Measurements from ENCODE around the gene PIK3CD. TPM values are rescaled to one million over a fixed set of nuclear protein-coding genes. Genes with fewer than 3 reads are reported as not detected.
A peak's percentile ranks its signal among the peaks of the same experiment; 100 is the strongest.
"Not testable (repeated sequence)": the region's sequence is repeated elsewhere in the genome, so short reads cannot be mapped to it uniquely, and the experiment has no call there.

Gene PIK3CD
- polyA plus RNA-seq, 4 donors, result 1.8 to 16.8 (median 3.6) TPM

- no peak overlapping the region for H3K4me3 ChIP-seq (ENCODE audit: low read depth in 1 of 3, low read length in 3 of 3)
- peaks cover 0 to 30% (median 2%) of the 10 kb centered on the region in 3 donors for H3K36me3 ChIP-seq (ENCODE audit: control insufficient read depth in 3 of 3, insufficient read depth in 2 of 3, low read depth in 1 of 3, low read length in 3 of 3)
- FAIRE-seq, result no peak
- H3K4me1 ChIP-seq (ENCODE audit: control insufficient read depth in 3 of 3, insufficient read depth in 2 of 3, low read depth in 1 of 3, low read length in 2 of 3), result no peaks in the 10 kb centered on the region
- H3K27ac ChIP-seq (ENCODE audit: low read depth in 1 of 3, low read length in 2 of 3), result no peak overlapping the region
- H3K27me3 ChIP-seq (ENCODE audit: control insufficient read depth in 3 of 3, insufficient read depth in 3 of 3, low read length in 3 of 3), result no peaks in the 10 kb centered on the region
- DNase-seq, result no peak
- WGBS, 3 donors, result 90 to 95% (median 90%) methylated on average over 10 of the region's 10 CpGs
- H3K9me3 ChIP-seq (ENCODE audit: control insufficient read depth in 2 of 2, insufficient read depth in 1 of 2, low read depth in 1 of 2, low read length in 1 of 2), result no peaks in the 10 kb centered on the region
Measured at GRCh38 chr1:9758559-9759121, 107.1 kb downstream of the PIK3CD start.

DNA sequence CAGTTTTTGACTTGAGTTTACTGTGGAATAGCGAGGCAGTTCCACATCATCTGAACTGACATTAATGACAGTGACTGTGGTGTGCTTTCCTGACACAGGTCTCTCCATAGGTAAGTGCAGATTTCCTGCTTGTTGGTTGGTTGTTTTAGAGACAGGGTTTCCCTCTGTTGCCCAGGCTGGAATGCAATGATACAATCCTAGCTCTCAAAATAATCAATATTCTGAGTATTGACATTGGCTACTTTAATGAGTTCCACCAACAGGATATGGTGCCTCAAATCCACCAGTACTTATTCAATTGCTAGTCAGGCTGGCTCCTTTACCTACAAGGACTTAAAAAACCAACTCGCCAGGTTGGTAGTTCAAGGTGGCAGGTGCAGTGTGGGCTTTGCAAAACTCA is 108.4 kb downstream of the PIK3CD start:
- no peaks in the 10 kb centered on the region for H3K27me3 ChIP-seq (ENCODE audit: control insufficient read depth in 3 of 3, insufficient read depth in 3 of 3, low read length in 3 of 3)
- no peak for FAIRE-seq

GRCh38 chr1:9760824-9761223 is 109.3 kb downstream of the PIK3CD start:
- Histone ChIP-seq H3K4me1 (ENCODE audit: control insufficient read depth in 3 of 3, insufficient read depth in 2 of 3, low read depth in 1 of 3, low read length in 2 of 3) (no peaks in the 10 kb centered on the region), H3K36me3 (ENCODE audit: control insufficient read depth in 3 of 3, insufficient read depth in 2 of 3, low read depth in 1 of 3, low read length in 3 of 3) (peaks cover 0 to 24% (median 0%) of the 10 kb centered on the region in 3 donors), H3K9me3 (ENCODE audit: control insufficient read depth in 2 of 2, insufficient read depth in 1 of 2, low read depth in 1 of 2, low read length in 1 of 2) (no peaks in the 10 kb centered on the region), H3K4me3 (ENCODE audit: low read depth in 1 of 3, low read length in 3 of 3) (no peak overlapping the region), H3K27me3 (ENCODE audit: control insufficient read depth in 3 of 3, insufficient read depth in 3 of 3, low read length in 3 of 3) (no peaks in the 10 kb centered on the region), H3K27ac (ENCODE audit: low read depth in 1 of 3, low read length in 2 of 3) (no peak overlapping the region)
- no peak for DNase-seq
- FAIRE-seq, result no peak
- WGBS, 3 donors, result 96 to 98% (median 98%) methylated on average over 6 of the region's 6 CpGs

More for the DNA sequence above, 108.4 kb downstream of the PIK3CD start:
- Histone ChIP-seq H3K27ac (ENCODE audit: low read depth in 1 of 3, low read length in 2 of 3) (no peak overlapping the region), H3K4me3 (ENCODE audit: low read depth in 1 of 3, low read length in 3 of 3) (no peak overlapping the region), H3K4me1 (ENCODE audit: control insufficient read depth in 3 of 3, insufficient read depth in 2 of 3, low read depth in 1 of 3, low read length in 2 of 3) (no peaks in the 10 kb centered on the region), H3K9me3 (ENCODE audit: control insufficient read depth in 2 of 2, insufficient read depth in 1 of 2, low read depth in 1 of 2, low read length in 1 of 2) (no peaks in the 10 kb centered on the region), H3K36me3 (ENCODE audit: control insufficient read depth in 3 of 3, insufficient read depth in 2 of 3, low read depth in 1 of 3, low read length in 3 of 3) (peaks cover 0 to 22% (median 1%) of the 10 kb centered on the region in 3 donors)
- no peak for DNase-seq
- WGBS, 3 donors, result 89 to 100% (median 94%) methylated on average over 2 of the region's 2 CpGs

- H3K9me3 ChIP-seq (ENCODE audit: control insufficient read depth in 2 of 2, insufficient read depth in 1 of 2, low read depth in 1 of 2, low read length in 1 of 2), result no peaks in the 10 kb centered on the region
- 90 to 96% (median 92%) methylated on average over 9 of the region's 9 CpGs for WGBS, 3 donors
- H3K4me3 ChIP-seq (ENCODE audit: low read depth in 1 of 3, low read length in 3 of 3), result no peak overlapping the region
- DNase-seq (no peak), FAIRE-seq (no peak)
- H3K36me3 ChIP-seq (ENCODE audit: control insufficient read depth in 3 of 3, insufficient read depth in 2 of 3, low read depth in 1 of 3, low read length in 3 of 3), result peaks cover 0 to 28% (median 0%) of the 10 kb centered on the region in 3 donors
- H3K27ac ChIP-seq (ENCODE audit: low read depth in 1 of 3, low read length in 2 of 3), result no peak overlapping the region
- H3K27me3 ChIP-seq (ENCODE audit: control insufficient read depth in 3 of 3, insufficient read depth in 3 of 3, low read length in 3 of 3), result no peaks in the 10 kb centered on the region
- no peaks in the 10 kb centered on the region for H3K4me1 ChIP-seq (ENCODE audit: control insufficient read depth in 3 of 3, insufficient read depth in 2 of 3, low read depth in 1 of 3, low read length in 2 of 3)
Measured at GRCh38 chr1:9761855-9762254, 110.3 kb downstream of the PIK3CD start.

GRCh38 chr1:9762446-9762845 is 110.9 kb downstream of the PIK3CD start:
- not testable (repeated sequence) for FAIRE-seq; H3K4me3 ChIP-seq (ENCODE audit: low read depth in 1 of 3, low read length in 3 of 3); H3K4me1 ChIP-seq (ENCODE audit: control insufficient read depth in 3 of 3, insufficient read depth in 2 of 3, low read depth in 1 of 3, low read length in 2 of 3); DNase-seq; H3K27ac ChIP-seq (ENCODE audit: low read depth in 1 of 3, low read length in 2 of 3); H3K9me3 ChIP-seq (ENCODE audit: control insufficient read depth in 2 of 2, insufficient read depth in 1 of 2, low read depth in 1 of 2, low read length in 1 of 2); H3K27me3 ChIP-seq (ENCODE audit: control insufficient read depth in 3 of 3, insufficient read depth in 3 of 3, low read length in 3 of 3)
- 96 to 98% (median 96%) methylated on average over 24 to 25 of the region's 25 CpGs for WGBS, 3 donors
- peaks cover 0 to 28% (median 0%) of the 10 kb centered on the region in 3 donors for H3K36me3 ChIP-seq (ENCODE audit: control insufficient read depth in 3 of 3, insufficient read depth in 2 of 3, low read depth in 1 of 3, low read length in 3 of 3)

GRCh38 chr1:9763914-9764313 is 112.4 kb downstream of the PIK3CD start:
- Histone ChIP-seq H3K36me3 (ENCODE audit: control insufficient read depth in 3 of 3, insufficient read depth in 2 of 3, low read depth in 1 of 3, low read length in 3 of 3) (peaks cover 0 to 25% (median 0%) of the 10 kb centered on the region in 3 donors), H3K9me3 (ENCODE audit: control insufficient read depth in 2 of 2, insufficient read depth in 1 of 2, low read depth in 1 of 2, low read length in 1 of 2) (no peaks in the 10 kb centered on the region), H3K4me1 (ENCODE audit: control insufficient read depth in 3 of 3, insufficient read depth in 2 of 3, low read depth in 1 of 3, low read length in 2 of 3) (no peaks in the 10 kb centered on the region), H3K27ac (ENCODE audit: low read depth in 1 of 3, low read length in 2 of 3) (no peak overlapping the region), H3K4me3 (ENCODE audit: low read depth in 1 of 3, low read length in 3 of 3) (no peak overlapping the region), H3K27me3 (ENCODE audit: control insufficient read depth in 3 of 3, insufficient read depth in 3 of 3, low read length in 3 of 3) (no peaks in the 10 kb centered on the region)
- WGBS, 3 donors, result 89 to 96% (median 93%) methylated on average over 2 of the region's 2 CpGs
- no peak for FAIRE-seq
- DNase-seq, result no peak

GRCh38 chr1:9764550-9764949 is 113.0 kb downstream of the PIK3CD start:
- H3K9me3 ChIP-seq (ENCODE audit: control insufficient read depth in 2 of 2, insufficient read depth in 1 of 2, low read depth in 1 of 2, low read length in 1 of 2), result no peaks in the 10 kb centered on the region
- H3K4me1 ChIP-seq (ENCODE audit: control insufficient read depth in 3 of 3, insufficient read depth in 2 of 3, low read depth in 1 of 3, low read length in 2 of 3), result no peaks in the 10 kb centered on the region
- FAIRE-seq (no peak), DNase-seq (no peak)
- no peak overlapping the region for H3K4me3 ChIP-seq (ENCODE audit: low read depth in 1 of 3, low read length in 3 of 3)
- H3K36me3 ChIP-seq (ENCODE audit: control insufficient read depth in 3 of 3, insufficient read depth in 2 of 3, low read depth in 1 of 3, low read length in 3 of 3), result peaks cover 0 to 24% (median 0%) of the 10 kb centered on the region in 3 donors
- H3K27ac ChIP-seq (ENCODE audit: low read depth in 1 of 3, low read length in 2 of 3), result no peak overlapping the region
- WGBS, 3 donors, result 87 to 95% (median 92%) methylated on average over 3 of the region's 3 CpGs
- H3K27me3 ChIP-seq (ENCODE audit: control insufficient read depth in 3 of 3, insufficient read depth in 3 of 3, low read length in 3 of 3), result no peaks in the 10 kb centered on the region

GRCh38 chr1:9766759-9767442 is 115.4 kb downstream of the PIK3CD start:
- no peak for DNase-seq
- Histone ChIP-seq H3K36me3 (ENCODE audit: control insufficient read depth in 3 of 3, insufficient read depth in 2 of 3, low read depth in 1 of 3, low read length in 3 of 3) (peaks cover 0 to 23% (median 0%) of the 10 kb centered on the region in 3 donors), H3K27ac (ENCODE audit: low read depth in 1 of 3, low read length in 2 of 3) (peak overlapping the region in 1 of 3 donors; percentile 34), H3K9me3 (ENCODE audit: control insufficient read depth in 2 of 2, insufficient read depth in 1 of 2, low read depth in 1 of 2, low read length in 1 of 2) (no peaks in the 10 kb centered on the region), H3K27me3 (ENCODE audit: control insufficient read depth in 3 of 3, insufficient read depth in 3 of 3, low read length in 3 of 3) (no peaks in the 10 kb centered on the region), H3K4me3 (ENCODE audit: low read depth in 1 of 3, low read length in 3 of 3) (no peak overlapping the region), H3K4me1 (ENCODE audit: control insufficient read depth in 3 of 3, insufficient read depth in 2 of 3, low read depth in 1 of 3, low read length in 2 of 3) (peaks cover 0 to 3% (median 3%) of the 10 kb centered on the region in 3 donors)
- WGBS, 3 donors, result 95 to 96% (median 95%) methylated on average over 15 of the region's 15 CpGs
- FAIRE-seq, result no peak

All from small intestine (tissue), 7 donors.